GM18861 (cell line): ENCODE results near the gene BMERB1.

Experiments used
- ATAC-seq: cut with Tn5 transposase; IDR thresholded peaks from one replicate; pipeline ENCODE4 v1.9.1; 2021; ENCODE audit not compliant: unreplicated experiment

BMERB1 gene

GRCh38 chr16:15493466-15494180, 59.2 kb downstream of the BMERB1 start:
- ATAC-seq, result no peak

DNA sequence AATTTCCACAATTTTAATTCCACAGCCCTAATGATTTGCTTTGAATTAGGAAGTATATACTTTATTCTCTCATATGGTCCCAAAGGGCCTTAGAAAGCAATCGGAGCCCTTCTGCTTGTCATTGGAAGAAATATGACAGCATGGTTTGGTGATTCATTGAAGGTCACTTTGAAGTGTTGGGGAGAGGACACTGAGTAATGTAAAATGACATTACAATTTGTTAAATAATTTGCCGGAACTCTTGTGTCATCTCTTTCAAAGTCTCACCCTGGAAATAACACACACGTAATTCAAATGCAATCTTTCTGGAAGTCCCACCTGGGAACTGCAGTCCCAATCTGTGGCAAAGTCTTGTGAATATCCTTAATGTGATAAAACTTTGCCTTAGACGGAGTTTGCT, 59.8 kb downstream of the BMERB1 start:
- ATAC-seq, result no peak

GRCh38 chr16:15495898-15496297, 61.5 kb downstream of the BMERB1 start:
- ATAC-seq, result no peak

GRCh38 chr16:15498427-15499175, 64.2 kb downstream of the BMERB1 start:
- no peak for ATAC-seq

DNA sequence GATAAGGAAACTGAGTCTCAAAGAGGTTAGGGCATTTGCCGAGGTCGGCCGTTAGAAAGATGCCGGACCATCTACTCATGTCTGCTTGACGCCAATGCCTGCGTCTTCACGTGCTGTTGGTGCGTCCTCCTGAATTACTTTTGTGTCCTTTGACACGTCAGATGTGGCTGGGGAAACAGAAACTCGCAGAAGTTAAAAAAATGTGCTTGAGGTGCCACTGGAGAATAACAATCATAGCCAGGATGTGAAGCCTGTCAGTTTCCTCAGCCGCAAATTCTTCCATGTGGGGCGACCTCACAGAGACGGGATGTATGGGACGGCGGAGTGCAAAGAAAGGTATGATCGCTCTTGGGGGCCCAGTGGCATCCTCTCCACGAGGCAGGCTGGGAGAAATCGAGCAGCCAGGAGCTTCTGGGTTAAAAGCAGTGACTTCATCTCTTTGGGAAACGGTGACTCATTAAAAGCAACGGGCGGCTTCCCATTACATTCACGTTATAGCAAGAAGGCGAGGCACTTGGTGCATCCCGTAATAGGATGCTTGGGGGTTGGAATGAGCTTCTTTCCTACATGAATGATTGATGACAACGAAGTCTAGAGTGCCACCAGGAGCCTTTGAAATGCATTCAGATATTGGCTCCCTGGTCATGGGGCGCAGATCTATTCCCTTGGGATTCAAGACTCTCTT, 67.8 kb downstream of the BMERB1 start:
- no peak for ATAC-seq

GRCh38 chr16:15506441-15506840, 72.1 kb downstream of the BMERB1 start:
- ATAC-seq, result no peak

- no peak for ATAC-seq
These were observed 73.0 kb downstream of the BMERB1 start for GRCh38 chr16:15507301-15507958.

GRCh38 chr16:15507959-15508627, 73.7 kb downstream of the BMERB1 start:
- ATAC-seq, result no peak

GRCh38 chr16:15509051-15509592, 74.7 kb downstream of the BMERB1 start:
- ATAC-seq, result no peak

GRCh38 chr16:15509593-15510535, 75.5 kb downstream of the BMERB1 start:
- no peak for ATAC-seq

GRCh38 chr16:15510992-15511391, 76.6 kb downstream of the BMERB1 start:
- ATAC-seq, result no peak

- ATAC-seq, result no peak
These were observed 77.5 kb downstream of the BMERB1 start for GRCh38 chr16:15511759-15512487.

GRCh38 chr16:15513156-15513555, 78.8 kb downstream of the BMERB1 start:
- ATAC-seq, result no peak

GRCh38 chr16:15515992-15516391, 81.6 kb downstream of the BMERB1 start:
- ATAC-seq, result no peak

DNA sequence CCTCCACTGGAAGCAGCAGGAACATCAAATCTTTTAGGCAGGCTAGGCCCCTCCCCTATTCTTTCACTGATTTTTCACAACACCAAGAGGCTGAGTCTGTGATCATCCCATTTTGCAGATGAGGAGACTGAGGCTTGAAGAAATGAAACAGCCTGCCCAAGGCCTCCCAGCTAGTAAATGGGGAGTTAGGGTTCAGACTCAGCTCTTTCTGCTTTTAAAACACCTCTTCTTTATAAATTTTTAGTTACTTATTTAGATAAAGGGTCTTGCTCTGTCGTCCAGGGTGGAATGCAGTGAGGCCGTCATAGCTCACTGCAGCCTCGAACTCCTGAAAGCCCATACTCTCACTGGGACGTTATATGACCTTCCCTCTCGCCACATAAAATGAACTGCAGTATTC, 82.2 kb downstream of the BMERB1 start:
- no peak for ATAC-seq

- ATAC-seq, result no peak
These were observed 83.5 kb downstream of the BMERB1 start for GRCh38 chr16:15517743-15518377.

- ATAC-seq, result no peak
These were observed 84.3 kb downstream of the BMERB1 start for GRCh38 chr16:15518381-15519351.
